ENCODE measurements around the gene ZNF740.
"Not testable (repeated sequence)": the region's sequence is repeated elsewhere in the genome, so short reads cannot be mapped to it uniquely, and the experiment has no call there.

The ZNF740 gene

DNA sequence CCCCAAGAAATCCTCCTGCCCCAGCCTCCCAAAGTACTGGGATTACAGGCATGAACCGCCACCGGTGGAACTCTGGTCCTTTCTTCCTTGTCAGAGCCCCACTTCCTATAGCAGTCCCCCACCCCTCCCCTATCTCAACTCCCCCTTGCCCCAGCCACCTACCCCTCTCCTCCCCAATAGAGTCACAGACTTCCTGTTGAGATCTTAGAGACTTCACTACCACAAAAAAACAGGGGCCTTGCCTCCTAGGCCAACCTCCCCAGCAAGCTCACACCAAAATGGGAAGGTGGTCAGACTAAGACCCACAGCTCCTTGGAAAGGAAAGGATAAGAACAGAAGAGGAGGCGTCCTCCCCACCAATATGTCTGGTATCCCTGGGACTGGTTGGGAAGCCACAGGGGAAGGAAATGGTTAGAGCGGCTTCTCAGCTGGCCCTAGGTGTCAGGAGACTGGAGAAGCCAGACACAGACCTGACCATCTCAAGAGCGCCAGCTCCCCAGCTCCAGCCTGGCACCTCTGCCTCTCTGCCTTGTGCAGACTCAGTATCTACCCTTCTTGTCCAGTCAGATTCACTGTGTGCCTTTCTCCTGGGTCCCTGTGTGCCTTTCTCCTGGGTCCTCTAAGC, 18.1 kb downstream of the ZNF740 start:
- Mint-ChIP-seq H3K27me3 (no peaks in the 10 kb centered on the region), H3K4me3 (peak overlapping the region; percentile 72), H3K36me3 (peaks cover 10% of the 10 kb centered on the region), H3K4me1 (peaks cover 58% of the 10 kb centered on the region), H3K9me3 (no peaks in the 10 kb centered on the region), H3K27ac (peak overlapping the region; percentile 90)

DNA sequence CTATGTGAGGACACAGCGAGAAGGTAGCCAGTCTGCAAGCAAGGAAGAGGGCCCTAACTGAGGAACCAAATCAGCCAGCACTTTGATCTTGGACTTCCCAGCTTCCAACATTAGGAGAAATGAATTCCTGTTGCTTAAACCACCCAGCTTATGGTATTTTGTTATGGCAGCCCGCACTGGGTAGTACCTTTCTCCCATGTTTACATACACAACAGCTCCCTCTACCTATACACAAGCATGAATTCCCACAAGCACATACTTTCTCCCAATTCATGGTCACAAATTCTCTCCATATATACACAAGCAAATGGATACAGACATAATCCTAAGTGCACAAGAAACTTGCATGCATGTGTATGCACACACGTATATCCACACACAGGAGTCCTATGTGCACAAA, 19.2 kb downstream of the ZNF740 start:
- Mint-ChIP-seq H3K4me3 (peak overlapping the region; percentile 26), H3K36me3 (peaks cover 10% of the 10 kb centered on the region), H3K27me3 (no peaks in the 10 kb centered on the region), H3K9me3 (no peaks in the 10 kb centered on the region), H3K27ac (peak overlapping the region; percentile 49), H3K4me1 (peaks cover 69% of the 10 kb centered on the region)

DNA sequence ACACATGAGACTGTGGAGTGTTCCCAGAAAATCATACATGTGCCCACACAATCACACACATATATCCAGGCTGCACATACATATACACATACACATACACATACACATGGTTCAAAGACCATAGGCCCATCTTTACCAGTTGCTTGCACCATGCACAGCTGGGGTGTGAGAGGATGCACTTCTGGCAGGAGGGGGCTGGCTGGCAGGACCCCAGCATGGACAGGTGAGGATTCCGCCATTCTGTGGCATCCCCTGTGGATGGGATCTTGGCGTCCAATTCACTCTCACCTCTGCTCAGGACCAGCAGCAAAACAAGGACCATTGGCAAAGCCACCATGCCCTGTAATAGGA, 19.6 kb downstream of the ZNF740 start:
- H3K4me3 Mint-ChIP-seq = peak overlapping the region; percentile 70
- no peaks in the 10 kb centered on the region for H3K9me3 Mint-ChIP-seq
- no peaks in the 10 kb centered on the region for H3K27me3 Mint-ChIP-seq
- H3K4me1 Mint-ChIP-seq = peaks cover 73% of the 10 kb centered on the region
- peak overlapping the region; percentile 92 for H3K27ac Mint-ChIP-seq
- peaks cover 10% of the 10 kb centered on the region for H3K36me3 Mint-ChIP-seq

GRCh38 chr12:53200458-53201176, 20.1 kb downstream of the ZNF740 start:
- H3K4me3 Mint-ChIP-seq = peak overlapping the region; percentile 70
- H3K27me3 Mint-ChIP-seq = no peaks in the 10 kb centered on the region
- H3K27ac Mint-ChIP-seq = peak overlapping the region; percentile 92
- H3K4me1 Mint-ChIP-seq = peaks cover 79% of the 10 kb centered on the region
- H3K36me3 Mint-ChIP-seq = peaks cover 10% of the 10 kb centered on the region
- H3K9me3 Mint-ChIP-seq = no peaks in the 10 kb centered on the region

DNA sequence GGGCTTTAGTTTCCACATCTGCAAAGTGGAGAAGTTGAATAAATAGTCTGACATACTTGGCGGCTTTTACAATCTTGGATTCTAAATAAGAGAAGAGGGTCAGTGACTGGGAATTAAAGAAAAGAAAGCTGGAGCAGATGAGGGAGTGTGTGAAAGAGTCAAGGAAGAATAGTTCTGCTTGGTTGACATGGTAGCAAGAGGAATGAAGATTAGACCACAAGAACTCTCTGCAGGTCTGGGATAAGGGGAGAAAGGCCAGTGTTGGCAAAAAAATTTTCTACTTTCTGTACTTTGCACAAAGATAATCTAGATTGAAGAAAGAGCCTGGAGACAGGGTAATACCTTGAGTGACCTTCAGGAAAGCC, 20.6 kb downstream of the ZNF740 start:
- Mint-ChIP-seq H3K4me1 (peaks cover 84% of the 10 kb centered on the region), H3K9me3 (no peaks in the 10 kb centered on the region), H3K27me3 (no peaks in the 10 kb centered on the region), H3K4me3 (peak overlapping the region; percentile 70), H3K27ac (peak overlapping the region; percentile 92), H3K36me3 (peaks cover 10% of the 10 kb centered on the region)

GRCh38 chr12:53201639-53202038, 21.1 kb downstream of the ZNF740 start:
- Mint-ChIP-seq H3K27ac (peak overlapping the region; percentile 10), H3K4me3 (no peak overlapping the region), H3K9me3 (no peaks in the 10 kb centered on the region), H3K27me3 (no peaks in the 10 kb centered on the region), H3K36me3 (peaks cover 10% of the 10 kb centered on the region), H3K4me1 (peaks cover 86% of the 10 kb centered on the region)

- H3K27ac Mint-ChIP-seq, H3K4me3 Mint-ChIP-seq, H3K27me3 Mint-ChIP-seq, H3K9me3 Mint-ChIP-seq: not testable (repeated sequence)
- Mint-ChIP-seq H3K36me3 (peaks cover 10% of the 10 kb centered on the region), H3K4me1 (peaks cover 86% of the 10 kb centered on the region)
Observed at GRCh38 chr12:53202316-53202715, 21.8 kb downstream of the ZNF740 start.

- peaks cover 10% of the 10 kb centered on the region for H3K36me3 Mint-ChIP-seq
- H3K4me3 Mint-ChIP-seq = peak overlapping the region; percentile 35
- no peak overlapping the region for H3K27ac Mint-ChIP-seq
Observed at GRCh38 chr12:53204351-53204750, 23.8 kb downstream of the ZNF740 start.

GRCh38 chr12:53205747-53206419, 25.4 kb downstream of the ZNF740 start:
- peak overlapping the region; percentile 96 for H3K27ac Mint-ChIP-seq
- no peaks in the 10 kb centered on the region for H3K27me3 Mint-ChIP-seq
- peaks cover 6% of the 10 kb centered on the region for H3K36me3 Mint-ChIP-seq
- H3K4me1 Mint-ChIP-seq = peaks cover 79% of the 10 kb centered on the region
- H3K4me3 Mint-ChIP-seq = peak overlapping the region; percentile 84
- H3K9me3 Mint-ChIP-seq = no peaks in the 10 kb centered on the region

More at GRCh38 chr12:53204351-53204750, 23.8 kb downstream of the ZNF740 start:
- Mint-ChIP-seq H3K27me3 (no peaks in the 10 kb centered on the region), H3K4me1 (peaks cover 88% of the 10 kb centered on the region), H3K9me3 (no peaks in the 10 kb centered on the region)

DNA sequence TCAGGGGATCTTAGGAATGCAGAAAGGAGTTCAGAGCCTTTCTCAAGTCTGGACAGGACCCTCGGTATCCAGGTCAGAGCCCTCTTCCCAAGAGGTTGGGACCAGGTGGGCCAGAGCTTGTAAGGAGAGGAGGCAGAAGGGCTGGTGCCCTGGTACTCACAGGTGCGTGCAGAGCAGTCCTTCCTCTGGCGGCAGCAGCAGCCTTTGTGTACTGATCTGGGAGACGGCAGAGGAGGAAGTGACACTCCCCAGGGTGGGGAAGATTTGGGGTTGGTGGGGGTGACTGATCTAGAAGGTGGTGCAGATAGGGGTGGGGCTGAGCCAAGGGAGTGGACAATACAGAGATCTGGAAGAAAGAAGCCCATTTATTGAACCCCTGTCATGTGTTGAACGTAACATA, 26.5 kb downstream of the ZNF740 start, which contains the start of gene ITGB7:
ITGB7 (minus strand) TSS at position 210 of the 400 bp plus-strand sequence. CDS start 6,808 bp downstream, outside the sequence.
- peak within 1 kb of the TSS; percentile 84 for H3K4me3 Mint-ChIP-seq
- no peaks in the 10 kb centered on the region for H3K27me3 Mint-ChIP-seq
- peaks cover 74% of the 10 kb centered on the region for H3K4me1 Mint-ChIP-seq
- H3K36me3 Mint-ChIP-seq = peaks cover 3% of the 10 kb centered on the region
- H3K9me3 Mint-ChIP-seq = no peaks in the 10 kb centered on the region
- H3K27ac Mint-ChIP-seq = peak within 1 kb of the TSS; percentile 96

GRCh38 chr12:53208435-53208834, 27.9 kb downstream of the ZNF740 start:
- Mint-ChIP-seq H3K9me3 (no peaks in the 10 kb centered on the region), H3K27me3 (no peaks in the 10 kb centered on the region), H3K36me3 (no peaks in the 10 kb centered on the region), H3K27ac (peak overlapping the region; percentile 91), H3K4me1 (peaks cover 76% of the 10 kb centered on the region), H3K4me3 (peak overlapping the region; percentile 78)

GRCh38 chr12:53208877-53209463, 28.4 kb downstream of the ZNF740 start:
- no peaks in the 10 kb centered on the region for H3K36me3 Mint-ChIP-seq
- peaks cover 77% of the 10 kb centered on the region for H3K4me1 Mint-ChIP-seq
- peak overlapping the region; percentile 91 for H3K27ac Mint-ChIP-seq
- peak overlapping the region; percentile 78 for H3K4me3 Mint-ChIP-seq
- H3K27me3 Mint-ChIP-seq = no peaks in the 10 kb centered on the region
- no peaks in the 10 kb centered on the region for H3K9me3 Mint-ChIP-seq

DNA sequence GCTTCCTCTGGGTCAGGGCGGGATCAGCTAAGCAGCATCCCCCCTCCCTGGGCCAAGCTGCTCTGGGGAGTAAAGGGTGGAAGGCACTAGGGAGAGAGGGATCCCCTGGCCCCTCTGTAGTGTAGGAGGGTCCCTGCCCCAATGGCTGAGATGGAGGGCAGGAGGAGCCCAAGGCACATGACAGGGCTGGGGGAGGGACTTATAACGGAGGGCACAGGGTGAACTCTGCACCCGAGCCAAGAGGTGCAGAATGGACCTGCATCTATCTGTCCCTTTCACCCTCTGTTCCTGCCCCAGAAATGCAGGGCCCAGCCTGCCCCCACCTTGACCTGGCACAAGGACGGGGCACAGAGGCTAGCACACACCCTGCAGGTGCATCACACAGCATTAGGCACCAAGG, 30.3 kb downstream of the ZNF740 start:
- H3K27ac Mint-ChIP-seq = no peak overlapping the region
- H3K4me1 Mint-ChIP-seq = peaks cover 74% of the 10 kb centered on the region
- H3K9me3 Mint-ChIP-seq = no peaks in the 10 kb centered on the region
- no peaks in the 10 kb centered on the region for H3K36me3 Mint-ChIP-seq
- no peak overlapping the region for H3K4me3 Mint-ChIP-seq
- no peaks in the 10 kb centered on the region for H3K27me3 Mint-ChIP-seq

DNA sequence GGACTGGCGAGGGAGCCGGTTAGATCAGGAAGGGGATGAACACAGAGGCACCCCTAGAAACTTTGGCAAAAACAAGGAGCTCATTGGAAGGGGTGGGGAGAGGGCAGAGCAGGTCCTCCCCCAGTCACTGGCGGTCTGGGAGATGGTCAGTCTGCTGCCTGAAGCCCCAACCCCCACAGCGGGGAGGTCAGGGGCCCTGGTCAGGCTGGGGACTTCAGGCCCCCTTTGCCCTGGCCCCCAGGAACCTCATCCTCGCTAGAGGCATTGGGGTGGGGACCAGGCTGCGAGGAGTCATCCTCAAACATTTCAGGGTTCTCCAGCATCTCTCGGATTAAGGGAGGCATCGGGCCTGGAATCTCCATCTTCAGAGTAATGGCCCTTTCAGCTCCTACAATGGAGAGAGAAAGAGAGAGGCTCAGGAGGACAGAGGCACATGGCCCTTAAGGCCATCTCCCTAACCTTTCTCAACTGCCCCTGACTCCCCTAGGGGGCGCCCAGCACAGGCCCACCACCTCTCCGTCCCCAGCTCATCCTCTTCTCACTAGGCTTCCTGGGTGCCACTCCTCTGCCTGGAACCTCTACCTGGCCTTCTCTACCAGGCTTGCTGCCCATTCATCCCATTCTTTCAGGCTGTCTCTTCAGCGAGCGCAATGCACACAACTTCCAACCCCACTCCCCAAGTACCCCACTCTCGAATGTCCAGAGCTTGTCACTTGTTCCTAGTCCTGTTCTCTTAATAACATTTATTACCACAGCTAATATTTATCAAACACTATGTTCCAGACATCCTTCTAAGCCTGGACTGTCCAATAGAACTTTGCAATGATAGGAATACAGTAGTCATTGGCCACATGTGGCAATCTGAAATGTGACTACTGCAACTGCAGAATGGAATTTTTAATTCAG, 31.2 kb downstream of the ZNF740 start:
- H3K27ac Mint-ChIP-seq = no peak overlapping the region

DNA sequence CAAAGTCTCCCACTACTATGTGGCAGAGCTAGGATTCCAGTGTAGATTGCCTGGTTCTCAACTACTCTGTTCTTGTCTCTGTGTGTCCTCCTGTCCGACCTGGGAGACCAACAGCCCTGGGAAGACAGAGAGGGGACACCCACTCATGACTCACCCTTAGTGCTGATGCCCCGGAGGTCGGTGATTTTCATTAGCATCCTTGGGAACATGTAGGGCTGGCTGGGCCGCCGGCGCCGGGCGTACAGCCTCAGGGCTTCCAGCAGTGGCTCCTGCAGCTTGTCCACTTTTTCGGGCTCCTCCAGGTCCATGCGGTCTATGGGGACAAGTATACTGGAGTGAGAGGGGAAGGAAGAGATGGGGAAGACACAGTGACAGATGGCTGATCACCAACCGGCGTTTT, 32.4 kb downstream of the ZNF740 start:
- Mint-ChIP-seq H3K9me3 (no peaks in the 10 kb centered on the region), H3K27ac (no peak overlapping the region), H3K4me1 (peaks cover 74% of the 10 kb centered on the region), H3K36me3 (no peaks in the 10 kb centered on the region), H3K4me3 (no peak overlapping the region), H3K27me3 (no peaks in the 10 kb centered on the region)

More for the DNA sequence above, 31.2 kb downstream of the ZNF740 start:
- Mint-ChIP-seq H3K27me3 (no peaks in the 10 kb centered on the region), H3K9me3 (no peaks in the 10 kb centered on the region), H3K4me3 (no peak overlapping the region), H3K36me3 (no peaks in the 10 kb centered on the region), H3K4me1 (peaks cover 74% of the 10 kb centered on the region)
